OCI-LY7 (cell line): ENCODE data around the gene HELZ. TPM values are rescaled to one million over a fixed set of nuclear protein-coding genes. Genes with fewer than 3 reads are reported as not detected.

Experiments
- BruUV-seq: library from RNA; stranded (reverse); fragments of 400-500 nt; replicated peaks from 2 replicates; lab custom pipeline; 2021; lab: Mats Ljungman, UMichigan
- CTCF ChIA-PET: fragments of 300-600 bp; sonication (Branson Sonifier 250); formaldehyde crosslinking; loops from one replicate; lab custom pipeline; 2022; ENCODE audit warnings: antibody characterized with exemption; ENCODE audit not compliant: unreplicated experiment; lab: Charles Lee
- POLR2A ChIA-PET: fragments of 300-600 bp; sonication (Branson Sonifier 250); formaldehyde crosslinking; loops from one replicate; lab custom pipeline; 2022; ENCODE audit warnings: antibody characterized with exemption; lab: Charles Lee
- DNase-seq: peaks from one replicate; pipeline ENCODE4 v3.0.0-alpha.2; 2015; ENCODE audit warnings: low spot score
- H2AFZ ChIP-seq: fragments of 200-600 bp; sonication (generic), shearing (Covaris generic); 2 replicates; pipeline ENCODE4 v1.6.1; 2014; ENCODE audit warnings: mild to moderate bottlenecking, antibody characterized with exemption, low read length, moderate library complexity
- H3K27ac ChIP-seq: fragments of 200-600 bp; sonication (generic); 2 replicates; pipeline ENCODE4 v1.5.1; 2014; ENCODE audit warnings: mixed run types, low read depth, mild to moderate bottlenecking, moderate library complexity, low read length, inconsistent platforms; ENCODE audit not compliant: poor library complexity, severe bottlenecking
- H3K36me3 ChIP-seq: fragments of 200-600 bp; sonication (generic); 2 replicates; pipeline ENCODE4 v1.6.1; 2014; ENCODE audit warnings: mild to moderate bottlenecking, antibody characterized with exemption, low read length, moderate library complexity, mixed read lengths; ENCODE audit not compliant: insufficient read depth
- H3K4me1 ChIP-seq: fragments of 200-600 bp; sonication (generic); 2 replicates; pipeline ENCODE4 v1.5.1; 2014; ENCODE audit warnings: mild to moderate bottlenecking, low read length; ENCODE audit not compliant: insufficient read depth, poor library complexity, severe bottlenecking
- H3K4me2 ChIP-seq: fragments of 200-600 bp; sonication (generic); 2 replicates; pipeline ENCODE4 v1.6.1; 2014; ENCODE audit warnings: mild to moderate bottlenecking, low read length
- H3K4me3 ChIP-seq: fragments of 200-600 bp; sonication (generic); 2 replicates; pipeline ENCODE4 v1.5.1; 2014; ENCODE audit warnings: mild to moderate bottlenecking, low read depth, low read length; ENCODE audit not compliant: poor library complexity, severe bottlenecking
- H3K79me2 ChIP-seq: fragments of 200-600 bp; sonication (generic); 2 replicates; pipeline ENCODE4 v1.6.1; 2016; ENCODE audit warnings: low read depth, mild to moderate bottlenecking, low read length, moderate library complexity, mixed read lengths; ENCODE audit not compliant: insufficient read depth
- H3K9me2 ChIP-seq: fragments of 200-600 bp; sonication (generic); 2 replicates; pipeline ENCODE4 v1.6.1; 2016; ENCODE audit warnings: mild to moderate bottlenecking, low read length, mixed read lengths; ENCODE audit not compliant: insufficient read depth
- H3K9me3 ChIP-seq: fragments of 200-600 bp; sonication (generic); 2 replicates; pipeline ENCODE4 v1.6.1; 2014; ENCODE audit warnings: mild to moderate bottlenecking, mixed run types, low read length, mixed read lengths
- H4K20me1 ChIP-seq: fragments of 200-600 bp; sonication (generic); 2 replicates; pipeline ENCODE4 v1.6.1; 2014; ENCODE audit warnings: mild to moderate bottlenecking, antibody characterized with exemption, low read length, moderate library complexity, mixed read lengths; ENCODE audit not compliant: insufficient read depth
- CTCF ChIP-seq: fragments of 200-600 bp; sonication (generic); conservative IDR thresholded peaks from 2 replicates; pipeline ENCODE4 v1.5.1; 2014; ENCODE audit warnings: mild to moderate bottlenecking, antibody characterized with exemption, low read length, moderate library complexity, mixed read lengths
- EZH2phosphoT487 ChIP-seq: fragments of 200-600 bp; sonication (generic); IDR thresholded peaks from 2 replicates; pipeline ENCODE4 v1.6.1; 2018; ENCODE audit warnings: low read depth, borderline replicate concordance, mild to moderate bottlenecking, mixed run types, antibody characterized with exemption, low read length, moderate library complexity, mixed read lengths
- intact Hi-C: fragments of 100-400 bp; cut with micrococcal nuclease; formaldehyde crosslinking; loops from one replicate; pipeline ENCODE4 v1.10.0; 2022; ENCODE audit not compliant: unreplicated experiment
- total RNA-seq, 2 experiments: library from RNA; depleted of rRNA in 1 of 2; stranded (reverse); fragments of >200 nt in 1 of 2; shearing (Covaris generic) in 1 of 2; gene quantifications; 2 replicates each; pipeline ENCODE4 v1.2.3, GENCODE V29; 2014 to 2022

The HELZ gene
- total RNA-seq, 2 experiments from 2014 or later, result 33.9 to 58.9 TPM

GRCh38 chr17:67022451-67022810 is 222.6 kb downstream of the HELZ start:
- Histone ChIP-seq H3K27ac (no peak overlapping the region), H3K79me2 (no peaks in the 10 kb centered on the region), H2AFZ (no peak overlapping the region), H4K20me1 (no peaks in the 10 kb centered on the region), H3K4me3 (no peak overlapping the region), H3K4me2 (no peak overlapping the region), H3K9me2 (no peaks in the 10 kb centered on the region), H3K9me3 (no peaks in the 10 kb centered on the region), H3K36me3 (no peaks in the 10 kb centered on the region), H3K4me1 (no peaks in the 10 kb centered on the region)
- DNase-seq, result no peak
- intact Hi-C loops, result no loop called here
- CTCF ChIA-PET, result no interaction called here
- no TSS peak for BruUV-seq
- no peak for TF ChIP-seq EZH2phosphoT487
- TF ChIP-seq CTCF, result no peak
- POLR2A ChIA-PET, result no interaction called here

- Histone ChIP-seq H3K4me3 (no peak overlapping the region), H3K9me3 (no peaks in the 10 kb centered on the region), H3K4me2 (no peak overlapping the region), H4K20me1 (no peaks in the 10 kb centered on the region), H3K9me2 (no peaks in the 10 kb centered on the region), H2AFZ (no peak overlapping the region), H3K36me3 (no peaks in the 10 kb centered on the region), H3K4me1 (no peaks in the 10 kb centered on the region), H3K79me2 (no peaks in the 10 kb centered on the region), H3K27ac (no peak overlapping the region)
- no peak for TF ChIP-seq CTCF
- TF ChIP-seq EZH2phosphoT487, result no peak
- intact Hi-C loops, result no loop called here
- ChIA-PET POLR2A (interaction anchor here (0.6 kb wide), 1 partner anchor 178 kb away, joined by 3 read pairs; no protein-coding TSS in a partner anchor), CTCF (no interaction called here)
- BruUV-seq, result no TSS peak
- no peak for DNase-seq
Observed at GRCh38 chr17:67021743-67022450, 223.1 kb downstream of the HELZ start.

GRCh38 chr17:67021196-67021595 is 223.8 kb downstream of the HELZ start:
- no peaks in the 10 kb centered on the region for H3K79me2 ChIP-seq
- H3K4me2 ChIP-seq, result no peak overlapping the region
- intact Hi-C loops, result no loop called here
- H3K36me3 ChIP-seq, result no peaks in the 10 kb centered on the region
- POLR2A ChIA-PET, result interaction anchor here (0.6 kb wide), 1 partner anchor 177 kb away, joined by 3 read pairs; no protein-coding TSS in a partner anchor
- H3K9me3 ChIP-seq, result no peaks in the 10 kb centered on the region
- H2AFZ ChIP-seq, result no peak overlapping the region
- no peaks in the 10 kb centered on the region for H3K4me1 ChIP-seq
- no peak for DNase-seq
- no peak overlapping the region for H3K4me3 ChIP-seq
- no peaks in the 10 kb centered on the region for H3K9me2 ChIP-seq
- no peaks in the 10 kb centered on the region for H4K20me1 ChIP-seq
- TF ChIP-seq EZH2phosphoT487, result no peak
- no peak for TF ChIP-seq CTCF
- CTCF ChIA-PET, result no interaction called here
- no peak overlapping the region for H3K27ac ChIP-seq
- no TSS peak for BruUV-seq
